Measurements from ENCODE around the gene GLI3.

GLI3 gene

GRCh38 chr7:42183547-42183946 lies 53.5 kb downstream of the GLI3 start:
- no peak for TF ChIP-seq ZFX (IDR thresholded peaks at IDR 0.05; ENCODE audit: borderline replicate concordance)
- TF ChIP-seq CTCF (IDR thresholded peaks at IDR 0.05) = no peak
- no peak overlapping the region for H3K27ac ChIP-seq

- TF ChIP-seq CTCF (IDR thresholded peaks at IDR 0.05) = no peak
- no peak for TF ChIP-seq ZFX (IDR thresholded peaks at IDR 0.05; ENCODE audit: borderline replicate concordance)
- H3K27ac ChIP-seq = no peak overlapping the region
These were observed 55.4 kb downstream of the GLI3 start for GRCh38 chr7:42181566-42181965.

- no peak overlapping the region for H3K27ac ChIP-seq
- no peak for TF ChIP-seq CTCF (IDR thresholded peaks at IDR 0.05)
- TF ChIP-seq ZFX (IDR thresholded peaks at IDR 0.05; ENCODE audit: borderline replicate concordance) = no peak
These were observed 56.2 kb downstream of the GLI3 start for GRCh38 chr7:42180806-42181205.

GRCh38 chr7:42176724-42177101 lies 60.3 kb downstream of the GLI3 start:
- TF ChIP-seq ZFX (IDR thresholded peaks at IDR 0.05; ENCODE audit: borderline replicate concordance) (no peak), CTCF (IDR thresholded peaks at IDR 0.05) (no peak)
- no peak overlapping the region for H3K27ac ChIP-seq

- TF ChIP-seq ZFX (IDR thresholded peaks at IDR 0.05; ENCODE audit: borderline replicate concordance) (no peak), CTCF (IDR thresholded peaks at IDR 0.05) (no peak)
These were observed 60.9 kb downstream of the GLI3 start for GRCh38 chr7:42175834-42176723.

GRCh38 chr7:42174391-42174912 lies 62.6 kb downstream of the GLI3 start:
- H3K27ac ChIP-seq = no peak overlapping the region

More at GRCh38 chr7:42175834-42176723, 60.9 kb downstream of the GLI3 start:
- no peak overlapping the region for H3K27ac ChIP-seq

More at GRCh38 chr7:42174391-42174912, 62.6 kb downstream of the GLI3 start:
- TF ChIP-seq CTCF (IDR thresholded peaks at IDR 0.05) = no peak
- no peak for TF ChIP-seq ZFX (IDR thresholded peaks at IDR 0.05; ENCODE audit: borderline replicate concordance)

All from 22Rv1 (cell line).